ENCODE data around the gene SPTBN1. TPM values are rescaled to one million over a fixed set of nuclear protein-coding genes. Genes with fewer than 3 reads are reported as not detected.

Gene SPTBN1
- total and polyA plus RNA-seq, 2 donors (not counting 3 experiments of a cell fraction or from before 2014, with no cell fraction given): 63.3 to 320 TPM

DNA sequence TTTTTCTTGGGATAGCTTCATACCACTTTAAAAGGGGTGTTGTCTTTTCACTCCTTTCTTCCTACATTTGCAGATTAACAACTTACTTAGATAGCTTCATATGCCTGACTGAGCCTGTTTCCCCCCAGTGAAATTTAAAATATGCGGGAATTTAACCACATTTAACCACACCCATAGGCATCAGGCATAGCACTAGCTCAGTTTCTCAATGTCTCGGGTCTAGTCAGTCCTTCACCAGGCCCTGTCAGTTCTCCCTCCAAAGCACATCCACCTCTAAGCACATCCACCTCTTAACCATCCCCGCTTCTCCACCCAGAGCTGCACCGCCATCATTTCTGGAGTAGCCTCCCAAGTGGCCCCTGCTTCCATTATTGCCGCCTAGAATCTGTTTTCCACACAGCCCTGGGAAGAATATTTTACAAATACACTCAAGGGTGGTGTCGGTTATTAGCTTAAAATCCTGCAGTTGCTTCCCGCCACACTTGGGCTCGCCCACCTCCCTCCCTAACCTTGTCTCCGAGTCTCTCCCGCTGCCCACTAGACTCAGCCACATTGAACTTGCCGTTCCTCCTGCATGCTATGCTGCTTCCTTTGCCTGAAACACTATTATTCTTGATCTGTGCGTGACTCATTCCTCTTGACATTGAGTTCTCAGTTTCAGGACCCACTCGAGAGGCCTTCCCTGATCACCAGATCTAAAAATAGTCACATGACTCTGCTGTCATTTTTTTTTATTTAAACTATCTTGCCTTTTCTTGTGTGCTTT, 68.3 kb downstream of the SPTBN1 start:
- no peaks in the 10 kb centered on the region for H3K9me1 ChIP-seq (replicated peaks; ENCODE audit: control insufficient read depth, extremely low read depth, insufficient read depth, low read length)
- H3K27me3 ChIP-seq (ENCODE audit: control insufficient read depth in 2 of 2, insufficient read depth in 2 of 2, low read length in 2 of 2): no peaks in the 10 kb centered on the region
- peak overlapping the region; percentile 13 for H3K27ac ChIP-seq (ENCODE audit: insufficient read depth, low read depth, low read length)
- no peak overlapping the region for H3K9ac ChIP-seq (replicated peaks; ENCODE audit: extremely low read depth, insufficient read depth, low read length)
- FAIRE-seq: peak; percentile 90
- no peaks in the 10 kb centered on the region for H3K9me3 ChIP-seq (replicated peaks; ENCODE audit: control insufficient read depth, insufficient read depth, low read length)
- intact Hi-C loops (cut with micrococcal nuclease): loop anchor here (1.0 to 5.0 kb wide), 5 partner anchors 34 to 313 kb away; no protein-coding TSS in a partner anchor
- no peaks in the 10 kb centered on the region for H4K20me1 ChIP-seq (replicated peaks; ENCODE audit: control insufficient read depth, extremely low read depth, insufficient read depth, low read length)
- no TSS peak for BruUV-seq (replicated peaks)
- ChIA-PET POLR2A (interaction anchor here (0.7 to 1.1 kb wide), 3 partner anchors 35 to 57 kb away, joined by 3 to 4 read pairs (median 3); no protein-coding TSS in a partner anchor), CTCF (interaction anchor here (0.8 to 7.5 kb wide), 21 partner anchors 15 to 417 kb away, joined by 3 to 79 read pairs (median 4); no protein-coding TSS in a partner anchor)
- H2AFZ ChIP-seq (ENCODE audit: low read depth, low read length): no peak overlapping the region
- no peak overlapping the region for H3K4me2 ChIP-seq (ENCODE audit: insufficient read depth, low read length)
- no peak overlapping the region for H3K4me3 ChIP-seq (replicated peaks in 1 of 3; ENCODE audit: insufficient read depth in 1 of 3, low read depth in 1 of 3, low read length in 3 of 3)
- dilution Hi-C loops (cut with MboI; ENCODE audit: extremely low pct_ligation_motif_present, low sequenced_read_pairs): no loop called here
- TF ChIP-seq POLR2AphosphoS5 (IDR thresholded peaks at IDR 0.05; ENCODE audit: insufficient read depth, low read depth, low read length) (no peak), JUN (IDR thresholded peaks at IDR 0.05; ENCODE audit: borderline replicate concordance, insufficient read depth, insufficient read length, low read depth) (peak; percentile 76), EZH2 (IDR thresholded peaks at IDR 0.05; ENCODE audit: borderline replicate concordance, low read depth, low read length, severe bottlenecking) (no peak), FOS (IDR thresholded peaks at IDR 0.05; ENCODE audit: borderline replicate concordance, insufficient read depth, low read length) (peak; percentile 71), GATA2 (IDR thresholded peaks at IDR 0.05; ENCODE audit: insufficient read depth, insufficient read length, low read depth, low read length) (no peak), MYC (IDR thresholded peaks at IDR 0.05; ENCODE audit: low read depth, low read length) (no peak), POLR2A (IDR thresholded peaks at IDR 0.05; ENCODE audit: low read depth, low read length) (no peak)
- TF ChIP-seq, protein P1, sequence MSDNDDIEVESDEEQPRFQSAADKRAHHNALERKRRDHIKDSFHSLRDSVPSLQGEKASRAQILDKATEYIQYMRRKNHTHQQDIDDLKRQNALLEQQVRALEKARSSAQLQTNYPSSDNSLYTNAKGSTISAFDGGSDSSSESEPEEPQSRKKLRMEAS (IDR thresholded peaks at IDR 0.05; ENCODE audit: insufficient read depth, insufficient read length): no peak
- TF ChIP-seq, protein P2, sequence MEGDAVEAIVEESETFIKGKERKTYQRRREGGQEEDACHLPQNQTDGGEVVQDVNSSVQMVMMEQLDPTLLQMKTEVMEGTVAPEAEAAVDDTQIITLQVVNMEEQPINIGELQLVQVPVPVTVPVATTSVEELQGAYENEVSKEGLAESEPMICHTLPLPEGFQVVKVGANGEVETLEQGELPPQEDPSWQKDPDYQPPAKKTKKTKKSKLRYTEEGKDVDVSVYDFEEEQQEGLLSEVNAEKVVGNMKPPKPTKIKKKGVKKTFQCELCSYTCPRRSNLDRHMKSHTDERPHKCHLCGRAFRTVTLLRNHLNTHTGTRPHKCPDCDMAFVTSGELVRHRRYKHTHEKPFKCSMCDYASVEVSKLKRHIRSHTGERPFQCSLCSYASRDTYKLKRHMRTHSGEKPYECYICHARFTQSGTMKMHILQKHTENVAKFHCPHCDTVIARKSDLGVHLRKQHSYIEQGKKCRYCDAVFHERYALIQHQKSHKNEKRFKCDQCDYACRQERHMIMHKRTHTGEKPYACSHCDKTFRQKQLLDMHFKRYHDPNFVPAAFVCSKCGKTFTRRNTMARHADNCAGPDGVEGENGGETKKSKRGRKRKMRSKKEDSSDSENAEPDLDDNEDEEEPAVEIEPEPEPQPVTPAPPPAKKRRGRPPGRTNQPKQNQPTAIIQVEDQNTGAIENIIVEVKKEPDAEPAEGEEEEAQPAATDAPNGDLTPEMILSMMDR (IDR thresholded peaks at IDR 0.05; ENCODE audit: extremely low read depth in 1 of 2, insufficient read depth in 1 of 2, low read depth in 1 of 2, low read length in 2 of 2): no peak
- peaks cover 9 to 16% of the 10 kb centered on the region in 2 experiments for H3K36me3 ChIP-seq (ENCODE audit: control insufficient read depth in 2 of 2, extremely low read depth in 1 of 2, insufficient read depth in 2 of 2, low read length in 2 of 2)
- DNase-seq (ENCODE audit: low read depth, low spot score): peak; percentile 61
- H3K79me2 ChIP-seq (ENCODE audit: control insufficient read depth, insufficient read depth, low read length): peaks cover 6% of the 10 kb centered on the region
- H3K4me1 ChIP-seq (ENCODE audit: control insufficient read depth, extremely low read depth, insufficient read depth, low read length): peaks cover 10% of the 10 kb centered on the region
